Liver (tissue), 9 donors: Measurements from ENCODE around the gene RERE. TPM values are rescaled to one million over a fixed set of nuclear protein-coding genes. Genes with fewer than 3 reads are reported as not detected.

Experiments
- DNase-seq: peaks from one replicate; pipeline ENCODE4 v3.0.0-alpha.2; 2017; ENCODE audit warnings: low spot score
- H3K27ac ChIP-seq, 2 donors: one replicate each; pipeline ENCODE4 v1.7.0; 2013; ENCODE audit warnings: inconsistent platforms in 2 of 2, low read length in 2 of 2, control low read depth in 1 of 2, low read depth in 1 of 2, mild to moderate bottlenecking in 1 of 2
- H3K27me3 ChIP-seq, 4 donors: one replicate each; pipeline versions ENCODE4 v1.6.1 to v1.7.0; 2013; ENCODE audit warnings: low read length in 3 of 4, inconsistent platforms in 1 of 4, mild to moderate bottlenecking in 1 of 4, moderate library complexity in 1 of 4; ENCODE audit not compliant: control insufficient read depth in 4 of 4, insufficient read depth in 4 of 4
- H3K36me3 ChIP-seq, 4 donors: one replicate each; pipeline versions ENCODE4 v1.6.1 to v1.7.0; 2013; ENCODE audit warnings: low read length in 3 of 4, mild to moderate bottlenecking in 3 of 4, low read depth in 1 of 4, moderate library complexity in 1 of 4; ENCODE audit not compliant: control insufficient read depth in 4 of 4, insufficient read depth in 3 of 4
- H3K4me1 ChIP-seq, 4 donors: one replicate each; pipeline versions ENCODE4 v1.6.1 to v1.7.0; 2013; ENCODE audit warnings: low read length in 3 of 4, mild to moderate bottlenecking in 3 of 4, moderate library complexity in 1 of 4; ENCODE audit not compliant: control insufficient read depth in 4 of 4, insufficient read depth in 4 of 4
- H3K4me3 ChIP-seq, 3 donors: one replicate each; pipeline versions ENCODE4 v1.6.1 to v1.7.0; 2013; ENCODE audit warnings: low read length in 3 of 3, control low read depth in 1 of 3, low read depth in 1 of 3, mild to moderate bottlenecking in 1 of 3
- H3K9ac ChIP-seq, 2 donors: one replicate each; pipeline ENCODE4 v1.7.0; 2013; ENCODE audit warnings: low read length in 2 of 2, mild to moderate bottlenecking in 2 of 2, moderate library complexity in 2 of 2, control low read depth in 1 of 2, low read depth in 1 of 2
- H3K9me3 ChIP-seq, 4 donors: one replicate each; pipeline versions ENCODE4 v1.6.1 to v1.7.0; 2013; ENCODE audit warnings: low read length in 3 of 4; ENCODE audit not compliant: control insufficient read depth in 4 of 4
- EGR1 ChIP-seq, 2 donors: IDR thresholded peaks; 2 replicates each; pipeline ENCODE4 v1.6.1; 2016 to 2018; ENCODE audit warnings: antibody characterized with exemption in 2 of 2, low read depth in 2 of 2
- FOXA1 ChIP-seq: IDR thresholded peaks from 2 replicates; pipeline ENCODE4 v1.6.1; 2016; ENCODE audit warnings: antibody characterized with exemption
- FOXA2 ChIP-seq: IDR thresholded peaks from 2 replicates; pipeline ENCODE4 v1.6.1; 2016; ENCODE audit warnings: antibody characterized with exemption
- GABPA ChIP-seq, 2 donors: IDR thresholded peaks in 1 of 2; conservative IDR thresholded peaks in 1 of 2; 2 replicates each; pipeline ENCODE4 v1.6.1; 2016; ENCODE audit warnings: antibody characterized with exemption in 2 of 2, mild to moderate bottlenecking in 1 of 2, moderate library complexity in 1 of 2
- HNF4A ChIP-seq, 2 donors: conservative IDR thresholded peaks; 2 replicates each; pipeline ENCODE4 v1.6.1; 2016; ENCODE audit warnings: antibody characterized with exemption in 2 of 2, mild to moderate bottlenecking in 2 of 2
- HNF4G ChIP-seq: IDR thresholded peaks from 2 replicates; pipeline ENCODE4 v1.6.1; 2016; ENCODE audit warnings: antibody characterized with exemption
- NR2F2 ChIP-seq: IDR thresholded peaks from 2 replicates; pipeline ENCODE4 v1.6.1; 2016; ENCODE audit warnings: antibody characterized with exemption
- RAD21 ChIP-seq, 2 donors: IDR thresholded peaks; 2 replicates each; pipeline ENCODE4 v1.6.1; 2016; ENCODE audit warnings: antibody characterized with exemption in 2 of 2, mild to moderate bottlenecking in 2 of 2
- RXRA ChIP-seq, 2 donors: IDR thresholded peaks; 2 replicates each; pipeline ENCODE4 v1.6.1; 2017 to 2018; ENCODE audit warnings: antibody characterized with exemption in 2 of 2, mild to moderate bottlenecking in 1 of 2
- SP1 ChIP-seq: IDR thresholded peaks from 2 replicates; pipeline ENCODE4 v1.6.1; 2018; ENCODE audit warnings: antibody characterized with exemption, mild to moderate bottlenecking
- TAF1 ChIP-seq: conservative IDR thresholded peaks from 2 replicates; pipeline ENCODE4 v1.6.1; 2016; ENCODE audit warnings: antibody characterized with exemption, mild to moderate bottlenecking
- YY1 ChIP-seq: IDR thresholded peaks from 2 replicates; pipeline ENCODE4 v1.6.1; 2016; ENCODE audit warnings: antibody characterized with exemption, mild to moderate bottlenecking
- WGBS: extraction: QIAGEN DNeasy Blood & Tissue Kit; methylation state at CpG from one replicate; pipeline ENCODE4 v1.1.7; 2013; 5-methylcytosine and 5-hydroxymethylcytosine counted together
- polyA plus RNA-seq, 2 donors: library from polyadenylated mRNA; stranded (reverse) in 1 of 2; unstranded in 1 of 2; fragments of 200-250 nt in 1 of 2; fragments of >200 nt in 1 of 2; fragmentation: Nextera tagmentation in 1 of 2; extraction: Ambion mirVana in 1 of 2; gene quantifications; one replicate each; pipeline versions ENCODE4 v1.2.1 to v1.2.3, GENCODE V29; 2013 to 2015
- total RNA-seq, 2 donors: library from RNA; depleted of rRNA; stranded (reverse); fragments of >200 nt; gene quantifications; one replicate each; pipeline ENCODE4 v1.2.3, GENCODE V29; 2014
- TF ChIP-seq, protein P1 (sequence below): IDR thresholded peaks from 2 replicates; pipeline ENCODE4 v1.6.1; 2016; ENCODE audit warnings: antibody characterized with exemption
- TF ChIP-seq, protein P2 (sequence below): IDR thresholded peaks from 2 replicates; pipeline ENCODE4 v1.6.1; 2016; ENCODE audit warnings: antibody characterized with exemption, mild to moderate bottlenecking
- TF ChIP-seq, protein P3 (sequence below): IDR thresholded peaks from 2 replicates; pipeline ENCODE4 v1.6.1; 2016; ENCODE audit warnings: antibody characterized with exemption
- TF ChIP-seq, protein P4 (sequence below): fragments of 150-350 bp; IDR thresholded peaks from 2 replicates; pipeline ENCODE4 v1.5.1; 2017; ENCODE audit warnings: improper control_type of control experiment, low read depth, low read length; ENCODE audit not compliant: missing input control
- TF ChIP-seq, protein P5 (sequence below): IDR thresholded peaks from 2 replicates; pipeline ENCODE4 v1.6.1; 2016; ENCODE audit warnings: antibody characterized with exemption
- donor health status: healthy.
- donor health status: healthy.
- donor health status: healthy.
- donor health status: healthy.
- donor health status: healthy.

RERE gene
- total and polyA plus RNA-seq, 4 donors, result 9.8 to 49.1 (median 24.8) TPM

DNA sequence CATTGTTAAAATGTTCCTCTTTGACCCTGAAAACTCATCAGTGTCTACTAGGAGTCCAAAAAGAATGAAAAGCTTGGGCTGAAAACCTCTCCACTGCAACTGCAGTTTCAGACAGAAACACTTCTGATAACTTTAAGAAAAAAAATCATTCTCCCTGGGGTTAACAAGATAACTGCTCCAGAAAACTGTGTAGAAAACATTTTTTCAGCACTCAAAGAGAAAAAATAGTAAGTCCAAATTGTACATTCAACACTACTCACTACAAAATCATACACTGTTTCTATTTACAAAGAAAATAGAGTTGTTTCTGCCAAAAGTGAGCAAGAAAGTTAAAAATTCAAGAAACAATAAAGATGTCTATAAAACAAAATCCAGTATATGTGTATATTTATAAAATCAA, 157.8 kb downstream of the RERE start:
- no peak for DNase-seq
- peaks cover 0 to 2% (median 1%) of the 10 kb centered on the region in 4 donors for H3K36me3 ChIP-seq
- H3K27ac ChIP-seq, result no peak overlapping the region
- TF ChIP-seq, protein P1, sequence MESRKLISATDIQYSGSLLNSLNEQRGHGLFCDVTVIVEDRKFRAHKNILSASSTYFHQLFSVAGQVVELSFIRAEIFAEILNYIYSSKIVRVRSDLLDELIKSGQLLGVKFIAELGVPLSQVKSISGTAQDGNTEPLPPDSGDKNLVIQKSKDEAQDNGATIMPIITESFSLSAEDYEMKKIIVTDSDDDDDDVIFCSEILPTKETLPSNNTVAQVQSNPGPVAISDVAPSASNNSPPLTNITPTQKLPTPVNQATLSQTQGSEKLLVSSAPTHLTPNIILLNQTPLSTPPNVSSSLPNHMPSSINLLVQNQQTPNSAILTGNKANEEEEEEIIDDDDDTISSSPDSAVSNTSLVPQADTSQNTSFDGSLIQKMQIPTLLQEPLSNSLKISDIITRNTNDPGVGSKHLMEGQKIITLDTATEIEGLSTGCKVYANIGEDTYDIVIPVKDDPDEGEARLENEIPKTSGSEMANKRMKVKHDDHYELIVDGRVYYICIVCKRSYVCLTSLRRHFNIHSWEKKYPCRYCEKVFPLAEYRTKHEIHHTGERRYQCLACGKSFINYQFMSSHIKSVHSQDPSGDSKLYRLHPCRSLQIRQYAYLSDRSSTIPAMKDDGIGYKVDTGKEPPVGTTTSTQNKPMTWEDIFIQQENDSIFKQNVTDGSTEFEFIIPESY, result no peak
- TF ChIP-seq EGR1 (IDR thresholded peaks at IDR 0.05; ENCODE audit: low read depth in 2 of 2) (no peak), GABPA (IDR thresholded peaks at IDR 0.05 in 1 of 2, conservative IDR thresholded peaks at IDR 0.05 in 1 of 2) (no peak), HNF4A (conservative IDR thresholded peaks at IDR 0.05) (no peak), NR2F2 (no peak), RXRA (IDR thresholded peaks at IDR 0.05) (no peak), TAF1 (no peak), YY1 (no peak), FOXA1 (no peak), RAD21 (IDR thresholded peaks at IDR 0.05) (no peak)
- TF ChIP-seq, protein P2, sequence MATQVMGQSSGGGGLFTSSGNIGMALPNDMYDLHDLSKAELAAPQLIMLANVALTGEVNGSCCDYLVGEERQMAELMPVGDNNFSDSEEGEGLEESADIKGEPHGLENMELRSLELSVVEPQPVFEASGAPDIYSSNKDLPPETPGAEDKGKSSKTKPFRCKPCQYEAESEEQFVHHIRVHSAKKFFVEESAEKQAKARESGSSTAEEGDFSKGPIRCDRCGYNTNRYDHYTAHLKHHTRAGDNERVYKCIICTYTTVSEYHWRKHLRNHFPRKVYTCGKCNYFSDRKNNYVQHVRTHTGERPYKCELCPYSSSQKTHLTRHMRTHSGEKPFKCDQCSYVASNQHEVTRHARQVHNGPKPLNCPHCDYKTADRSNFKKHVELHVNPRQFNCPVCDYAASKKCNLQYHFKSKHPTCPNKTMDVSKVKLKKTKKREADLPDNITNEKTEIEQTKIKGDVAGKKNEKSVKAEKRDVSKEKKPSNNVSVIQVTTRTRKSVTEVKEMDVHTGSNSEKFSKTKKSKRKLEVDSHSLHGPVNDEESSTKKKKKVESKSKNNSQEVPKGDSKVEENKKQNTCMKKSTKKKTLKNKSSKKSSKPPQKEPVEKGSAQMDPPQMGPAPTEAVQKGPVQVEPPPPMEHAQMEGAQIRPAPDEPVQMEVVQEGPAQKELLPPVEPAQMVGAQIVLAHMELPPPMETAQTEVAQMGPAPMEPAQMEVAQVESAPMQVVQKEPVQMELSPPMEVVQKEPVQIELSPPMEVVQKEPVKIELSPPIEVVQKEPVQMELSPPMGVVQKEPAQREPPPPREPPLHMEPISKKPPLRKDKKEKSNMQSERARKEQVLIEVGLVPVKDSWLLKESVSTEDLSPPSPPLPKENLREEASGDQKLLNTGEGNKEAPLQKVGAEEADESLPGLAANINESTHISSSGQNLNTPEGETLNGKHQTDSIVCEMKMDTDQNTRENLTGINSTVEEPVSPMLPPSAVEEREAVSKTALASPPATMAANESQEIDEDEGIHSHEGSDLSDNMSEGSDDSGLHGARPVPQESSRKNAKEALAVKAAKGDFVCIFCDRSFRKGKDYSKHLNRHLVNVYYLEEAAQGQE, result no peak
- TF ChIP-seq, protein P3, sequence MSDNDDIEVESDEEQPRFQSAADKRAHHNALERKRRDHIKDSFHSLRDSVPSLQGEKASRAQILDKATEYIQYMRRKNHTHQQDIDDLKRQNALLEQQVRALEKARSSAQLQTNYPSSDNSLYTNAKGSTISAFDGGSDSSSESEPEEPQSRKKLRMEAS, result no peak
- H3K4me3 ChIP-seq, result no peak overlapping the region
- no peaks in the 10 kb centered on the region for H3K9me3 ChIP-seq
- H3K27me3 ChIP-seq, result no peaks in the 10 kb centered on the region
- no peak overlapping the region for H3K9ac ChIP-seq
- peaks cover 2 to 22% (median 11%) of the 10 kb centered on the region in 4 donors for H3K4me1 ChIP-seq

DNA sequence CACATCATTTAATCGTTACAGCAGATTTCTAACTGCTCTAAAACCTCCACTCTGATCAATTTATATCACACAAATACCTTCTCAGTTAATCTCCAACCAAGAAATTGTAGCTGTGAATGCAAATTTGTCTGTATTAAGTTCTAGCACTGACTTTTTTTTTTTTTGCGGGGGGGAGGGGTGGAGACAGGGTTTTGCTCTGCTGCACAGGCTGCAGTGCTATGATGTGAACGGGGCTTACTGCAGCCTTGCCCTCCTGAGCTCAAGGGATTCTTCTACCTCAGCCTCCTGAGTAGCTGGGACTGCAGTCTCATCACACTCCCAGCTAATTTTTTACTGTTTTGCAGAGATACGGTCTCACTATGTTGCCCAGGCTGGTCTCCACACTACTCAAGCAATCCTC, 163.6 kb downstream of the RERE start:
- H3K9ac ChIP-seq, result no peak overlapping the region
- DNase-seq, result no peak
- 95% methylated on average over 4 of the region's 4 CpGs for WGBS
- no peak overlapping the region for H3K4me3 ChIP-seq
- TF ChIP-seq, protein P4, sequence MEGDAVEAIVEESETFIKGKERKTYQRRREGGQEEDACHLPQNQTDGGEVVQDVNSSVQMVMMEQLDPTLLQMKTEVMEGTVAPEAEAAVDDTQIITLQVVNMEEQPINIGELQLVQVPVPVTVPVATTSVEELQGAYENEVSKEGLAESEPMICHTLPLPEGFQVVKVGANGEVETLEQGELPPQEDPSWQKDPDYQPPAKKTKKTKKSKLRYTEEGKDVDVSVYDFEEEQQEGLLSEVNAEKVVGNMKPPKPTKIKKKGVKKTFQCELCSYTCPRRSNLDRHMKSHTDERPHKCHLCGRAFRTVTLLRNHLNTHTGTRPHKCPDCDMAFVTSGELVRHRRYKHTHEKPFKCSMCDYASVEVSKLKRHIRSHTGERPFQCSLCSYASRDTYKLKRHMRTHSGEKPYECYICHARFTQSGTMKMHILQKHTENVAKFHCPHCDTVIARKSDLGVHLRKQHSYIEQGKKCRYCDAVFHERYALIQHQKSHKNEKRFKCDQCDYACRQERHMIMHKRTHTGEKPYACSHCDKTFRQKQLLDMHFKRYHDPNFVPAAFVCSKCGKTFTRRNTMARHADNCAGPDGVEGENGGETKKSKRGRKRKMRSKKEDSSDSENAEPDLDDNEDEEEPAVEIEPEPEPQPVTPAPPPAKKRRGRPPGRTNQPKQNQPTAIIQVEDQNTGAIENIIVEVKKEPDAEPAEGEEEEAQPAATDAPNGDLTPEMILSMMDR, result no peak
- TF ChIP-seq GABPA (IDR thresholded peaks at IDR 0.05 in 1 of 2, conservative IDR thresholded peaks at IDR 0.05 in 1 of 2) (no peak), HNF4A (conservative IDR thresholded peaks at IDR 0.05) (no peak), FOXA1 (no peak), EGR1 (IDR thresholded peaks at IDR 0.05; ENCODE audit: low read depth in 2 of 2) (no peak), SP1 (no peak), YY1 (no peak), FOXA2 (no peak), HNF4G (no peak), RAD21 (IDR thresholded peaks at IDR 0.05) (no peak)
- TF ChIP-seq, protein P5, sequence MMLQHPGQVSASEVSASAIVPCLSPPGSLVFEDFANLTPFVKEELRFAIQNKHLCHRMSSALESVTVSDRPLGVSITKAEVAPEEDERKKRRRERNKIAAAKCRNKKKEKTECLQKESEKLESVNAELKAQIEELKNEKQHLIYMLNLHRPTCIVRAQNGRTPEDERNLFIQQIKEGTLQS, result no peak
- TF ChIP-seq, protein P1, result no peak
- TF ChIP-seq, protein P3, result no peak
- no peaks in the 10 kb centered on the region for H3K9me3 ChIP-seq
- H3K27ac ChIP-seq, result no peak overlapping the region
- H3K4me1 ChIP-seq, result peaks cover 0 to 4% (median 1%) of the 10 kb centered on the region in 4 donors
- H3K27me3 ChIP-seq, result no peaks in the 10 kb centered on the region
- H3K36me3 ChIP-seq, result peaks cover 0 to 2% (median 1%) of the 10 kb centered on the region in 4 donors
